ENCODE results near the gene PPP2R5A.

The PPP2R5A gene

GRCh38 chr1:212267460-212267859 is 17.8 kb upstream of the PPP2R5A start:
- no peak overlapping the region for H3K27ac ChIP-seq (ENCODE audit: low read length)
- no peaks in the 10 kb centered on the region for H3K9me3 ChIP-seq (ENCODE audit: control insufficient read depth in 2 of 2, low read length in 2 of 2)
- H3K27me3 ChIP-seq (ENCODE audit: control insufficient read depth in 1 of 2, insufficient read depth in 2 of 2, low read length in 2 of 2): no peaks in the 10 kb centered on the region
- H3K4me3 ChIP-seq (ENCODE audit: low read length in 2 of 2): no peak overlapping the region
- H3K9ac ChIP-seq (ENCODE audit: low read length in 2 of 2): no peak overlapping the region
- H3K36me3 ChIP-seq (ENCODE audit: control insufficient read depth in 2 of 2, insufficient read depth in 2 of 2, low read length in 2 of 2): no peaks in the 10 kb centered on the region
- H3K4me1 ChIP-seq (ENCODE audit: control insufficient read depth, insufficient read depth, low read length): no peaks in the 10 kb centered on the region

GRCh38 chr1:212269306-212269705 is 15.9 kb upstream of the PPP2R5A start:
- Histone ChIP-seq H3K9me3 (ENCODE audit: control insufficient read depth in 2 of 2, low read length in 2 of 2) (no peaks in the 10 kb centered on the region), H3K9ac (ENCODE audit: low read length in 2 of 2) (no peak overlapping the region)

GRCh38 chr1:212270564-212270963 is 14.6 kb upstream of the PPP2R5A start:
- Histone ChIP-seq H3K9ac (ENCODE audit: low read length in 2 of 2) (no peak overlapping the region), H3K36me3 (ENCODE audit: control insufficient read depth in 2 of 2, insufficient read depth in 2 of 2, low read length in 2 of 2) (no peaks in the 10 kb centered on the region), H3K27me3 (ENCODE audit: control insufficient read depth in 1 of 2, insufficient read depth in 2 of 2, low read length in 2 of 2) (no peaks in the 10 kb centered on the region), H3K27ac (ENCODE audit: low read length) (no peak overlapping the region), H3K9me3 (ENCODE audit: control insufficient read depth in 2 of 2, low read length in 2 of 2) (no peaks in the 10 kb centered on the region), H3K4me1 (ENCODE audit: control insufficient read depth, insufficient read depth, low read length) (no peaks in the 10 kb centered on the region), H3K4me3 (ENCODE audit: low read length in 2 of 2) (no peak overlapping the region)

More at GRCh38 chr1:212269306-212269705, 15.9 kb upstream of the PPP2R5A start:
- H3K36me3 ChIP-seq (ENCODE audit: control insufficient read depth in 2 of 2, insufficient read depth in 2 of 2, low read length in 2 of 2): no peaks in the 10 kb centered on the region
- no peak overlapping the region for H3K27ac ChIP-seq (ENCODE audit: low read length)
- H3K4me1 ChIP-seq (ENCODE audit: control insufficient read depth, insufficient read depth, low read length): no peaks in the 10 kb centered on the region
- no peaks in the 10 kb centered on the region for H3K27me3 ChIP-seq (ENCODE audit: control insufficient read depth in 1 of 2, insufficient read depth in 2 of 2, low read length in 2 of 2)
- no peak overlapping the region for H3K4me3 ChIP-seq (ENCODE audit: low read length in 2 of 2)

GRCh38 chr1:212271234-212271633 is 14.0 kb upstream of the PPP2R5A start:
- Histone ChIP-seq H3K27ac (ENCODE audit: low read length) (no peak overlapping the region), H3K27me3 (ENCODE audit: control insufficient read depth in 1 of 2, insufficient read depth in 2 of 2, low read length in 2 of 2) (no peaks in the 10 kb centered on the region), H3K9me3 (ENCODE audit: control insufficient read depth in 2 of 2, low read length in 2 of 2) (no peaks in the 10 kb centered on the region), H3K4me1 (ENCODE audit: control insufficient read depth, insufficient read depth, low read length) (no peaks in the 10 kb centered on the region), H3K36me3 (ENCODE audit: control insufficient read depth in 2 of 2, insufficient read depth in 2 of 2, low read length in 2 of 2) (no peaks in the 10 kb centered on the region), H3K9ac (ENCODE audit: low read length in 2 of 2) (no peak overlapping the region), H3K4me3 (ENCODE audit: low read length in 2 of 2) (no peak overlapping the region)

- Histone ChIP-seq H3K27ac (ENCODE audit: low read length) (no peak overlapping the region), H3K9ac (ENCODE audit: low read length in 2 of 2) (no peak overlapping the region), H3K36me3 (ENCODE audit: control insufficient read depth in 2 of 2, insufficient read depth in 2 of 2, low read length in 2 of 2) (no peaks in the 10 kb centered on the region), H3K4me3 (ENCODE audit: low read length in 2 of 2) (no peak overlapping the region), H3K27me3 (ENCODE audit: control insufficient read depth in 1 of 2, insufficient read depth in 2 of 2, low read length in 2 of 2) (no peaks in the 10 kb centered on the region), H3K4me1 (ENCODE audit: control insufficient read depth, insufficient read depth, low read length) (no peaks in the 10 kb centered on the region), H3K9me3 (ENCODE audit: control insufficient read depth in 2 of 2, low read length in 2 of 2) (no peaks in the 10 kb centered on the region)
Observed at GRCh38 chr1:212271823-212272485, 13.3 kb upstream of the PPP2R5A start.

- Histone ChIP-seq H3K36me3 (ENCODE audit: control insufficient read depth in 2 of 2, insufficient read depth in 2 of 2, low read length in 2 of 2) (no peaks in the 10 kb centered on the region), H3K9me3 (ENCODE audit: control insufficient read depth in 2 of 2, low read length in 2 of 2) (no peaks in the 10 kb centered on the region), H3K9ac (ENCODE audit: low read length in 2 of 2) (no peak overlapping the region), H3K4me3 (ENCODE audit: low read length in 2 of 2) (no peak overlapping the region), H3K27me3 (ENCODE audit: control insufficient read depth in 1 of 2, insufficient read depth in 2 of 2, low read length in 2 of 2) (no peaks in the 10 kb centered on the region), H3K27ac (ENCODE audit: low read length) (no peak overlapping the region), H3K4me1 (ENCODE audit: control insufficient read depth, insufficient read depth, low read length) (peaks cover 8% of the 10 kb centered on the region)
Observed at GRCh38 chr1:212281590-212281989, 3.6 kb upstream of the PPP2R5A start.

GRCh38 chr1:212283741-212284140 is 1.5 kb upstream of the PPP2R5A start:
- Histone ChIP-seq H3K4me3 (ENCODE audit: low read length in 2 of 2) (no peak overlapping the region), H3K27ac (ENCODE audit: low read length) (no peak overlapping the region), H3K27me3 (ENCODE audit: control insufficient read depth in 1 of 2, insufficient read depth in 2 of 2, low read length in 2 of 2) (no peaks in the 10 kb centered on the region), H3K4me1 (ENCODE audit: control insufficient read depth, insufficient read depth, low read length) (peaks cover 13% of the 10 kb centered on the region), H3K36me3 (ENCODE audit: control insufficient read depth in 2 of 2, insufficient read depth in 2 of 2, low read length in 2 of 2) (no peaks in the 10 kb centered on the region), H3K9ac (ENCODE audit: low read length in 2 of 2) (no peak overlapping the region), H3K9me3 (ENCODE audit: control insufficient read depth in 2 of 2, low read length in 2 of 2) (no peaks in the 10 kb centered on the region)

GRCh38 chr1:212284332-212284743 is 872 bp upstream of the PPP2R5A start:
- Histone ChIP-seq H3K4me3 (ENCODE audit: low read length in 2 of 2) (peak overlapping the region; percentile 89 to 95), H3K9ac (ENCODE audit: low read length in 2 of 2) (peak overlapping the region; percentile 84 to 93), H3K4me1 (ENCODE audit: control insufficient read depth, insufficient read depth, low read length) (peaks cover 13% of the 10 kb centered on the region), H3K27ac (ENCODE audit: low read length) (peak overlapping the region; percentile 85), H3K9me3 (ENCODE audit: control insufficient read depth in 2 of 2, low read length in 2 of 2) (no peaks in the 10 kb centered on the region), H3K36me3 (ENCODE audit: control insufficient read depth in 2 of 2, insufficient read depth in 2 of 2, low read length in 2 of 2) (no peaks in the 10 kb centered on the region), H3K27me3 (ENCODE audit: control insufficient read depth in 1 of 2, insufficient read depth in 2 of 2, low read length in 2 of 2) (no peaks in the 10 kb centered on the region)

GRCh38 chr1:212285685-212286555 is 710 bp downstream of the PPP2R5A start:
- peak overlapping the region; percentile 88 for H3K27ac ChIP-seq (ENCODE audit: low read length)
- H3K27me3 ChIP-seq (ENCODE audit: control insufficient read depth in 1 of 2, insufficient read depth in 2 of 2, low read length in 2 of 2): no peaks in the 10 kb centered on the region
- H3K4me3 ChIP-seq (ENCODE audit: low read length in 2 of 2): peak overlapping the region; percentile 78 to 98
- peaks cover 13% of the 10 kb centered on the region for H3K4me1 ChIP-seq (ENCODE audit: control insufficient read depth, insufficient read depth, low read length)
- peak overlapping the region; percentile 66 to 94 for H3K9ac ChIP-seq (ENCODE audit: low read length in 2 of 2)
- H3K36me3 ChIP-seq (ENCODE audit: control insufficient read depth in 2 of 2, insufficient read depth in 2 of 2, low read length in 2 of 2): no peaks in the 10 kb centered on the region
- H3K9me3 ChIP-seq (ENCODE audit: control insufficient read depth in 2 of 2, low read length in 2 of 2): no peaks in the 10 kb centered on the region

GRCh38 chr1:212286556-212287131 is 1.4 kb downstream of the PPP2R5A start:
- H3K9me3 ChIP-seq (ENCODE audit: control insufficient read depth in 2 of 2, low read length in 2 of 2): no peaks in the 10 kb centered on the region
- H3K4me1 ChIP-seq (ENCODE audit: control insufficient read depth, insufficient read depth, low read length): peaks cover 13% of the 10 kb centered on the region
- peak overlapping the region; percentile 66 to 94 for H3K9ac ChIP-seq (ENCODE audit: low read length in 2 of 2)
- H3K4me3 ChIP-seq (ENCODE audit: low read length in 2 of 2): peak overlapping the region; percentile 78 to 98
- H3K27ac ChIP-seq (ENCODE audit: low read length): peak overlapping the region; percentile 88
- no peaks in the 10 kb centered on the region for H3K36me3 ChIP-seq (ENCODE audit: control insufficient read depth in 2 of 2, insufficient read depth in 2 of 2, low read length in 2 of 2)
- H3K27me3 ChIP-seq (ENCODE audit: control insufficient read depth in 1 of 2, insufficient read depth in 2 of 2, low read length in 2 of 2): no peaks in the 10 kb centered on the region

Data from stomach smooth muscle (tissue), 2 donors.